ENCODE measurements around the gene MOGAT3.

The MOGAT3 gene

GRCh38 chr7:101159696-101160674 lies 40.9 kb downstream of the MOGAT3 start:
- in situ Hi-C loops (cut with MboI; ENCODE audit: low sequenced_read_pairs): no loop called here
- Histone ChIP-seq H3K4me1 (peaks cover under 1% of the 10 kb centered on the region), H3K27me3 (ENCODE audit: low read depth) (peaks cover 12% of the 10 kb centered on the region), H3K4me3 (no peak overlapping the region), H3K9me3 (no peaks in the 10 kb centered on the region), H3K36me3 (replicated peaks) (no peaks in the 10 kb centered on the region)
- DNase-seq (ENCODE audit: low spot score in 2 of 2): no peak

- in situ Hi-C loops (cut with MboI; ENCODE audit: low sequenced_read_pairs): no loop called here
- no peak overlapping the region for H3K4me3 ChIP-seq
- no peaks in the 10 kb centered on the region for H3K36me3 ChIP-seq (replicated peaks)
- H3K9me3 ChIP-seq: no peaks in the 10 kb centered on the region
- no peaks in the 10 kb centered on the region for H3K4me1 ChIP-seq
- no peaks in the 10 kb centered on the region for H3K27me3 ChIP-seq (ENCODE audit: low read depth)
- no peak for DNase-seq (ENCODE audit: low spot score in 2 of 2)
These were observed 43.8 kb downstream of the MOGAT3 start for GRCh38 chr7:101156866-101157589.

GRCh38 chr7:101156277-101156676 lies 44.6 kb downstream of the MOGAT3 start:
- no peaks in the 10 kb centered on the region for H3K4me1 ChIP-seq

GRCh38 chr7:101155303-101155702 lies 45.5 kb downstream of the MOGAT3 start:
- in situ Hi-C loops (cut with MboI; ENCODE audit: low sequenced_read_pairs): no loop called here
- peak overlapping the region; percentile 71 for H3K4me3 ChIP-seq
- H3K27me3 ChIP-seq (ENCODE audit: low read depth): no peaks in the 10 kb centered on the region
- H3K4me1 ChIP-seq: no peaks in the 10 kb centered on the region
- no peak for DNase-seq (ENCODE audit: low spot score in 2 of 2)
- no peaks in the 10 kb centered on the region for H3K9me3 ChIP-seq
- no peaks in the 10 kb centered on the region for H3K36me3 ChIP-seq (replicated peaks)

More at GRCh38 chr7:101156277-101156676, 44.6 kb downstream of the MOGAT3 start:
- in situ Hi-C loops (cut with MboI; ENCODE audit: low sequenced_read_pairs): no loop called here
- Histone ChIP-seq H3K27me3 (ENCODE audit: low read depth) (no peaks in the 10 kb centered on the region), H3K36me3 (replicated peaks) (no peaks in the 10 kb centered on the region), H3K4me3 (no peak overlapping the region), H3K9me3 (no peaks in the 10 kb centered on the region)
- DNase-seq (ENCODE audit: low spot score in 2 of 2): no peak

- Histone ChIP-seq H3K36me3 (replicated peaks) (no peaks in the 10 kb centered on the region), H3K27me3 (ENCODE audit: low read depth) (no peaks in the 10 kb centered on the region), H3K4me3 (peak overlapping the region; percentile 71), H3K9me3 (no peaks in the 10 kb centered on the region), H3K4me1 (no peaks in the 10 kb centered on the region)
- in situ Hi-C loops (cut with MboI; ENCODE audit: low sequenced_read_pairs): no loop called here
- peak in 1 of 2 experiments; percentile 27 for DNase-seq (ENCODE audit: low spot score in 2 of 2)
These were observed 46.1 kb downstream of the MOGAT3 start for GRCh38 chr7:101154693-101155102.

- Histone ChIP-seq H3K27me3 (ENCODE audit: low read depth) (no peaks in the 10 kb centered on the region), H3K4me1 (no peaks in the 10 kb centered on the region), H3K9me3 (no peaks in the 10 kb centered on the region), H3K4me3 (peak within 1 kb of the TSS; percentile 71), H3K36me3 (replicated peaks) (no peaks in the 10 kb centered on the region)
- peak; percentile 94 to 98 for DNase-seq (ENCODE audit: low spot score in 2 of 2)
- in situ Hi-C loops (cut with MboI; ENCODE audit: low sequenced_read_pairs): no loop called here
These were observed 46.7 kb downstream of the MOGAT3 start, which contains the start of gene AP1S1 for GRCh38 chr7:101153969-101154692. Gene AP1S1, plus strand, starts transcription at chr7:101154476. Its CDS starts 39 bp downstream, at chr7:101154515.

- no peak overlapping the region for H3K4me3 ChIP-seq
- H3K9me3 ChIP-seq: no peaks in the 10 kb centered on the region
- no peaks in the 10 kb centered on the region for H3K27me3 ChIP-seq (ENCODE audit: low read depth)
- no peaks in the 10 kb centered on the region for H3K4me1 ChIP-seq
- in situ Hi-C loops (cut with MboI; ENCODE audit: low sequenced_read_pairs): no loop called here
- DNase-seq (ENCODE audit: low spot score in 2 of 2): no peak
- no peaks in the 10 kb centered on the region for H3K36me3 ChIP-seq (replicated peaks)
These were observed 48.8 kb downstream of the MOGAT3 start for GRCh38 chr7:101151908-101152651.

Measured in HAP-1 (cell line).